HG03457 (cell line): ENCODE measurements around the gene GATB.
"Not testable (repeated sequence)": the region's sequence is repeated elsewhere in the genome, so short reads cannot be mapped to it uniquely, and the experiment has no call there.

Source experiments
- ATAC-seq: cut with Tn5 transposase; IDR thresholded peaks from one replicate; pipeline ENCODE4 v1.9.1; 2021; ENCODE audit warnings: moderate number of reproducible peaks; ENCODE audit not compliant: unreplicated experiment

The GATB gene

DNA sequence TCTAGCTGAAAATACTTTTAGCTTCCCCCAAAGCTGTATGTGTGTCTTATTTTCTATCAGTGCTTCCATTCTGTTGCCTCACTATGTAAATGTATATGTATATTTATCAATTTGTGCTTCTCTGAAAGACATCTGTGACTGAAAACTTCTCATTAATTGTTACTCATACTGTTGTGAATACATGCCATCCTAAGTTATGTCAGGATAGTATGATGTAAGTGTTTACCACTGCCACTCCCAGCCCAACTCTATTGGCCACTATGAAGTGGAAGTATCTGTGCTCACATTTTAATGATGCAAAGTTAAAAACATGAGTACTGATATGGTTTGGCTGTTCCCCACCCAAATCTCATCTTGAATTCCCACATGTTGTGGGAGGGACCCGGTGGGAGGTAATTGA is 24.4 kb downstream of the GATB start:
- ATAC-seq, result no peak

DNA sequence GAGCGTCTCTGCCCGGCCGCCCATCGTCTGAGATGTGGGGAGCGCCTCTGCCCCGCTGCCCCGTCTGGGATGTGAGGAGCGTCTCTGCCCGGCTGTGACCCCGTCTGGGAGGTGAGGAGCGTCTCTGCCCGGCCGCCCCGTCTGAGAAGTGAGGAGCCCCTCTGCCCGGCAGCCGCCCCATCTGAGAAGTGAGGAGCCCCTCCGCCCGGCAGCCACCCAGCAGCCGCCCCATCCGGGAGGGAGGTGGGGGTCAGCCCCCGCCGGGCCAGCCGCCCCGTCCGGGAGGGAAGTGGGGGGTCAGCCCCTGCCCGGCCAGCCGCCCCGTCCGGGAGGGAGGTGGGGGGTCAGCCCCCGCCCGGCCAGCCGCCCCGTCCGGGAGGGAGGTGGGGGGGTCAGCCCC is 29.1 kb downstream of the GATB start:
- not testable (repeated sequence) for ATAC-seq

DNA sequence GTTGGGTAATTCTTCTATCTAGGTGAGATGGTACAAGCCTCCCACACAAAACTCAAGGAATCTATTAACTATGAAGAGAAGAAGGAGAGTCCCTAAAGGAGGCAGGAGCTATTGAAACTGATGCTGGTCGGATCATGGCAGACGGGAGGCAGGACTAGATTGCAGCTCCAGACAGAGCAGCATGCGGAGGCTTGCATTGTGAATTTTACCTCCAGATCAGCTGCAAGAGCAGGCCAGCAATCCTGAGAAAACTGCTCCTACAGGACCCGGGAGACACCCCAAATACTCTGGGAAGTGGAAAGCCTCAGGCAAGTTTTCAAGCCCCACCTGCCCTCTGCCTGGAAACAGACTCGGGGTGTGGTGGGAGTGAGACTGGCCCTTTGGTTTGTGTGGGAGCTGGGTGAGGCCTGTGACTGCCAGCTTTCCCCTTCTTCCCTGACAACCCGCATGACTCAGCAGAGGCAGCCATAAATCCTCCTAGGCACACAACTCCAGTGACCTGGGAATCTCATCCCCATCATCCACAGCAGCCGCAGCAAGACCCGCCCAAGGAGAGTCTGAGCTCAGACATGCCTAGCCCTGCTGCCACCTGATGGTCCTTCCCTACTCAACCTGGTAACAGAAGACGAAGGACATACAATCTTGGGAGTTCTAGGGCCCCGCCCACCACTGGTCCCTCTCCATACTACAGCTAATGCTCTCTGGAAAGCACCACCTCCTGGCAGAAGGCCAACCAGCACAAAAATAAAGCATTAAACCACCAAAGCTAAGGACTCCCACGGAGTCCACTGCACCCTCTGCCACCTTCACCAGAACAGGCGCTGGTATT is 30.9 kb downstream of the GATB start:
- no peak for ATAC-seq

DNA sequence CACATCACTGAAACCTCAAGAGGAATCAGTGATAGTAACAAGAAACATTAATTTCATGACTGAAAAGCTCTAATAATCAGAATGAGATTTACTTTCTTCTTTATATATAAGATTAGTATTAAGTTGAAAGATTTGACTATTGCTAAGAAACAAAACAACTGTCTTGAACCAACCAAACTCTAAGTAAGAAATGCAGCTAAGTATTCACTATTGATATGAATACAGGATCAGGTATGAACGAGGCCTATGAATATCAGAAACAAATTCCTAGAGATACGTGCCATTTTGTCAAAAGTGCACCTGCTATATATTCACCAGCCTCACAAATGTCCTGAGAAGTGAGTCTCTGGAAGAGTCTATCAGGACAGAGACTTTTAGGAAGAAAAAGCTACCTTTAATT is 32.1 kb downstream of the GATB start:
- no peak for ATAC-seq

DNA sequence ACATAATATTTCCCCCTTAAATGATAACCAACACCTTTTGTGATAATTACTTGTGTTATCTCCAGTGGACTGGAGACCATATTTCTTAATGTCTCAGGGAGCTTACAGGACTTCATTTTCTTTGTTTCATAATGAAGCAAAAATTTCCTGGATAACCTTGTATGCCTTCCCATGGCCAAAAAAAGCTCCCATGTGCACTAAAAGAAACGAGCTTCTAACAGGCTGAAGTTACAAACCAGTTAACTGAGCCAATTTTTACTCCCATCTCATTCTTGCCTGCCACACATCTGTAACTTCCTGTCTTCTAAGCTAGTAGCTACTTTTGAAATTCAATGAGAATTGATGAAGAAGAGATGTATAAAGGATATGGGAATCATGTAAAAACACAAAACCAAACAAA is 32.8 kb downstream of the GATB start:
- ATAC-seq, result no peak

DNA sequence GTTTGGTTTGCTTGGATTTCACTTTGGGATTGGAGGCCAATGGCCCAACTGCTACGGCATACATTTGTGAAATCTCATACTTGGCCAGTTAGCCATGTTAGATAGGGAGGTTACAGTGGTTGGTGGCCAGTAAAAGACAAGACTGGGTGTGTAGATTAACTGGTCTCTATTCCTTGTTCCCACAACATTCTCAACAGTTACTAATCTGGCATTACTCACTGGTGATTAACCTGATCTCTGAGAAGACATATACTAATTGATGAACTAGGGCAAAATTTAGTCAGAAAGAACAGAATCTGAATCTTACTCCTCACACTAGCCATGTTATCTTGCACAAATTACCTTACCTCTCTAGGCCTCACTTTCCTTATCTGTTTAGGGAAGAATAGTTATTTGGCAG is 33.4 kb downstream of the GATB start:
- ATAC-seq, result no peak

DNA sequence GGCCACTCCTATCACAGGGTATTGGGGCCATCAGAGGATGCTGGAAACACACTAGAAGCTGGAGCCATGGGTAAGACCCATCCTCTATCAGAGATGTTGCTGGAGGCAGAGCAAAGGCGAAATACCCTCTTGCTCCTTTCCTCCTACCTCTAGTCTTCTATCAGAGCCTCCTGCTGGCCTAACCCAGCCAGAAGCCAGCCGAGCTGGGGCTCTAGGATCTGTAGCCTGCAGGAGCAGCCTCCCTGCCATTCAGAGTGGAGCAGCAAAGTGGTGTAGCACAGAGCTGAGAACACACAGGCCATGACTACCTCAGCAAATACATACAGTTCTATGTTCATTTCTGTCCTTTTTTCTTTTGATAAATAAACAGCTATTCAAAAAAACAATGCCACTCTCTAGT is 35.7 kb downstream of the GATB start:
- no peak for ATAC-seq

DNA sequence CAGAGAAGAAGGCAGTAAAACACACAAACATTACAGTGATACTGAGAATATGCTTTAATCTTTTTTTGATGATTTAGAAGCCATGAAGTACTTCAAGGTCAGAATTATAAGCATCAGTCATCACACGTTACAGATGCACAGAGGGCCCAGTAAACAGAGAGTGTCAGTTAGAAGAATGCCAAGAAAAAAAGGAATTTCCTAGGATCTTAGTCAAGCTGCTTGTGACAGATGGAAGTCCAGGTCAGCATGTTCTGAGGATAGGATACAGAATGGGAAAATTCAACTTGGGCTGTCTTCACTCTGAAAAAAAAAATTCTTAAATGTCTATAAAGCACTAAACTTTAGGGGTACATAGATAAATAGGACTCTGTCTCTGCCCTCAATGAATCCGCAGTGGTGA is 38.9 kb downstream of the GATB start:
- no peak for ATAC-seq

DNA sequence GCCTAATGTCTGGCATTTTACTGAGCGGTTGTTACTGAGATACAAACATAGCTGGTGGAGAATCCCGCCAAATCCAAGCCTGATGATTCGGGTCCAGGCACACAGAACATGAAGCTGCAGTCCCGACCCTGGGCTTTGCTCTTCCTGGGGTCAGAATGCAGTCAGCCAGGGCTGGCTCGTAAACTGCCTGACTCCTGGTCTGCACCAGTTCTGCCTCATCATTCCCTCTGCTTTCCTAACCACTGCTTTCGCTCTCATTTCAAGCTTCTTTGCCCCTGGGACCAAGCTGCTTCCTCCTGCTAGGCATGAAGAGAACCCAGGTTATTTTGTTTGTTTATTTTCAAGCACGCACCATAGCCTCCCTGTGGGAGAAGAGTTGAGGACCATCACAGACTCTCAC is 39.3 kb downstream of the GATB start:
- ATAC-seq, result no peak

DNA sequence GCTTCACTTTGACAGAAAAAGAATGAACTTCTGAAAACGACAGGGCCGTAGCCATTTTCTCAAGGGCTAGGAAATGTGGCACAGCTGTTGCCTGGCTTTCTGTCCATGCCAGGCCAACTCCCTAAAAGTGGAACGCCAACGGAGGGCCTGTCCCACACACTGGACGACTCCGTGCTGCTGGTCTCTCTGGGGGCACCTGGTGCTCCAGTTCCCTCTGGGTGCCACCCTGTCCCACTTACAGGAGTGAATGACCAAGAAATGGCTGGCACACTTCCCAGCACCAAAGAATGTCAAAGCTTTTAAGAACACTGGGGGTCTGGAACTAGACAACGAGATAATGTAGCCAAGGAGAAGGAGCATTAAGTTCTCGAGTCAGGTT is 40.9 kb downstream of the GATB start:
- ATAC-seq, result no peak

DNA sequence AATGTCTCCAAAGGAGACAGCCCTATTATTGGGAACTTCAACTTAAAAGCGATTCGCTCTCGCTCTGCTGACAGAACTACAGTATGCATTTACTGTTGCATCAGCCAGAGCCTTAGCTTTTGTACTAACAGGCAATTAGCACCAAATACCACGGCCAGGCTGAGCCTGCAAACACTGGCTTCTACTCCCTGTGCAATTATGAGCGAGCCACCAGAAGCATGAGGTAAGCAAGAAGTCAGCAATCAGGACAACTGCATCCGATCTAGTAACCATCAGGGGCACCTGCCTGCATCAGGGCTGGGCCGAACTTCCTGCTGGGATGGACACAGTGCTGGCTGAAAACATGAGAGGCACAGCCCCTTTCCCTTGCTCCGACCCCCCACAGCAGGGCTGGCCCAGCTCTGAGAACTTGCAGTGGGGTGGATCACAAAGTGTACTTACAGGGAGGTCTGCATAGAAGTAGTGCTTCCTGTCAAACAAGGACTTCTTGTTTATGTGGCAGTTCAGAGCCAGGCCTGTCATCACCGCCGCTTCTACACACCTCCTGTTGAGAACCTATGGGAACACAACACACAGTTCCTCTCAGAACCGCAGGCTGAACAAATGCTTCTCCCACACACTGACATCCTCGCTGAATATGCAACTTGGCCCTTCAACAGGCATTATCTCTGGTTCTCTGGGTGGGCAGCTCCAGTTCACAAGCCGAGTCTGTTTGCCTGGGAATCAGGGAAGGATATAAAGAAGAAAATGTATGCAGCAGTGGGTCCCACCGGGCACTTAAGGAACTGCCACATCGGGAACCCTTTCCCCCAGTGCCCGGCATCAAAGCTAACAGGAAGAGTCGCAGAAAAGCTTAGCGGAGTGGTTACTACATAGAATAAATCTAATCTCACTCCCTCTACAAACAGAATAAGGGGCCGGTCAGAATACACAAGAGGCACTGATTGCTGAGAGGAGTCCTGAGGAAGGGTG is 41.5 kb downstream of the GATB start:
- no peak for ATAC-seq

DNA sequence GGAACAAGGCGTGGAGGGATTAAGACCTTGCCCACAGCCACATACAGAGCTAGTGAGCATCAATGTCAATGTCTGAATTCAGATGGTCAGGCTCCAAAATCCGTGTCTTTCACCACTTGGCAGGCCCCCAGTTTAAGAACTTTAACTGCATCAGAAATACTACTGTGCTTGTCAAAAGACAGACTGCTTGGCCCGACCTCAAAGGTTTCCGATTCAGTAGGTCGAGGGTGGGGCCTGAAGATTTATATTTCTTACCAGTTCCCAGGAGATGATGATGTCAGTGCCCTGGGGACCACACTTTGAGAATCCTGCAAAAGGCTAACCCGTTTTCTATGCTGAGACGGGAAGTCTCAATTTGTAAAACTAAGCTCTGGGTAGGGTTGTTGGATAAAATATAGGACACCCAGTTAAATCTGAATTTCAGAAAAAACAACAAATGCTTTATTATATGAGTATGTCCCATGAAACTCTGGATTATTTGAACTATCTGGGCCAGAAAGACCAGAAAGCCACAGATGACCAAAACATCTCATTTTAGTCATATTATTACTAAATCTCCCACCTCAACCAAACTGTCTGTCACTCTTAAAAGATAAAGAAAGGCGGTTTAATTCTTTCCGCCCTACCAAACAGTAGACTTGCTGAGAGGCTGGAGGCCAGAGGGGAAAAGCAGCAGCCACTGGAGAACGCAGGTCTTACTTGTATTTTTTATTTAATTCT is 42.7 kb downstream of the GATB start:
- ATAC-seq, result no peak

DNA sequence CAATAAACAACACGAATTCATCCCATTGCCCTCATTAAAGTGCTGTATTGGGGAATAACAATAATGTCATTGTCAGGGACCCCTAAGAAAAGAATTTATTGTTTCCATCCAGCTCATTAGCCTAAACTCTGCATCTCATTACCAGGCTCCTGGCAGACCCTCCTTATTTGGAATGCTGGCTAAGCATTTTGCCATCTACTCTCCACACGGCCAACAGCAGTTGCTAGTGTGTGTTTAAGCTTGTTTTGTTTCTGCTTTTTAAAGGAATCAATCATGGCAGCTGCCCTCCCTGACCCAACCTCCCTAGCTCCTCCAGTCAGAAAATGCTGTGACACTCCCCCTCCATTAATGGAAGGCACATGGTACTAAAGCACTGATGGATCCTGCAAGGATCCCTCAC is 43.5 kb downstream of the GATB start:
- no peak for ATAC-seq

DNA sequence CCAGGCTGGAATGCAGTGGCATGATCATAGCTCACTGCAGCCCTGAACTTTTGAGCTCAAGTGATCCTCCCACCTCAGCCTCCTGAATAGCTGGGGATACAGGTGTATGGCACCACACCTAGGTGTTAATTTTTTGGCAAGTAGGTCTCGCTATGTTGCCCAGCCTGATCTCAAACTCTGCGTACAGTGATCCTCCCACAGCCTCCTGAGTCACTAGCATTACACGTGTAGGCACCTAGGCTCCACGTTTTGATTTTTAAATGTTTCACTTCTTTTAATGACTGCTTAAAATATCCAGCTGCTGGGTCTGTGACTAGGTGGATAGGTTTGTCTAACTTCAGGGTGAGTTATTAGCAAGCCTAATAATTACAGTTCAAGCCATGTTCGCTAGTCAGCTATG is 44.5 kb downstream of the GATB start:
- ATAC-seq, result no peak

DNA sequence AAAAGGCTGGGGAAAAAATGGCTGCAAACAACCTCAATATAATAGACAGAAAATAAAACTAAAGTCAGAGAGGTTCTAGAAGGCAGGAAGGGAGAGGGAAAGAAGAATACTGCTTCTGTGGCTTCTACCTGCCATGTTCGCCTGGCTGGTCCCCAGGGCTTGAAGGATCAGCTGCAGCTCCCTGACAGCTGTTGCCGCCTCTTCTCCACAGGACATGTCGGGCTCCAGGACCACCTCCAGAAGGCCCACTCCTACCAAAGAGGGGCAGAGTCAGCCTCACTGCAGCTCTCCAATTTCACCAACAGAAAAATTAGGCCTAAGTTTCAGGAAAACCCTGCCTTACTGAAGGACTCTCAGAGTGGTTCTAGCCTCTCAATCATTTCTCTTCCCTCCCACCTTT is 44.9 kb downstream of the GATB start:
- no peak for ATAC-seq

DNA sequence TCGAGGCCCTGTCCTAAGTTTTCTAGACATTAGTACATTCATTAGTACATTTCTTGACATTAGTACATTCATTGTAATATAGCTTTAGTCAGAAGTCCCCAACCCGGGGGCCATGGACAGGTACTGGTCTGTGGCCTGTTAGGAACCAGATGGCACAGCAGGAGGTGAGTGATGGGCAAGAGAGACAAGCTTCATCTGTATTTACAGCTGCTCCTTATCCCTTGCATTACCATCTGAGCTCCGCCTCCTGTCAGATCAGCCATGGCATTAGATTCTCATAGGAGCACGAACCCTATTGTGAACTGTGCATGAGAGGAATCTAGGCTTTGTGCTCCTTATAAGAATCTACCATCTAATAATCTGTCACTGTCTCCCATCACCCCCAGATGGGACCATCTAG is 48.0 kb downstream of the GATB start:
- ATAC-seq, result no peak

DNA sequence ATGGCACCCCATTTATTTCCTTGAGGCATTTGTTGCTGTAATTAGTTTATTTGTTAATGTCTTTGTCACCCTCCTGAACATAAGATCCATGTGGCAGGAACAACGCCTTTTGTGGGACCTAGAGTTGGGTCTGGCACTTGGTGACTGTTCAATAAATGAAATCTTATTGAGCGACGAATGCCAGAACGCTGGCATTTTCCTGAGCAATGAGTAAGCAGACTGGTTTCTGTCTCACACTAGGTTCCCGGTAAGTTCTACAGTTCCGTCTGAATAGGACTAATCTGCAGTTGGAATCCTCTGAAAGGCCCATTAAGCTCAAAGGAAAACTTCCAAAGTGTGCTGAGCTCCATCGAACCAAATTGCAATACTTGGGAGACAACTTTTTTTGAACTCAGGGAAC is 49.2 kb downstream of the GATB start:
- ATAC-seq, result no peak

DNA sequence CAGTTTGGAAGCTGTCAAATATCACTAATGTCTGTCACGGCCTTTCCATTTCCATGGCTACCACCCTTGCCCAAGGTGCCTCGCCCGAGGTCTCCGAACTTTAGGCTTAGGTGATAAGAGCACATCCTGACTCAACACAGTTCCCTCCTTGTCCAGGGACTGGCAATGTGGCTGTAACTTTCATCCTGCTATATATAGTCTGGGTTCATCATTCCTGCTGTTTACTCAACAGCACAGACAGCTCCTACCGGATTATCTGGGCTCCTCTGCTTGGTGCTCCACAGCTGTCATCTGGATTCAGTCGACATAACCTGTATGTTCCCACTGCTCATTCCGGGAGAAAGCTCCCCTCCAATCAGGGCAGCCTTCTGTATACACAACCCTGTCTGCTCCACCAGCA is 51.2 kb downstream of the GATB start:
- no peak for ATAC-seq

DNA sequence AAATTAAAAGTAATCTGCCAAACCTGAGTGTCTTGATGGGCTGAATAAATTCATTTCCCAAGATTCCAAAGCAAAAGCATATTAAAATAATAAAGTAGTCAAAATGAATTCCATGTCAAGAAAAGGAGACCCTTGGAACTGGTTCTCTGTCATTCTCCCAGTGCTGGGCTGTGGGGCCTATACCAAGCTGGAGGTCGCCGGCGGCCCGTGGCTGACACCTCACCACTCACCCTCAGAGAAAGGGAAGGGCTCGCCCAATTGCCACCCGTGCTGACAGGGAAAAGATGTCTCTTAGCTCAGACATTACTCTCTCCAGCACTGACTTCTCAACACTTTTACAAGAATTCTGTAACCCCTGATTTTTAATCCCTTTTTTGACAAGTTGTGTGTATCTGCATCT is 51.7 kb downstream of the GATB start:
- no peak for ATAC-seq

DNA sequence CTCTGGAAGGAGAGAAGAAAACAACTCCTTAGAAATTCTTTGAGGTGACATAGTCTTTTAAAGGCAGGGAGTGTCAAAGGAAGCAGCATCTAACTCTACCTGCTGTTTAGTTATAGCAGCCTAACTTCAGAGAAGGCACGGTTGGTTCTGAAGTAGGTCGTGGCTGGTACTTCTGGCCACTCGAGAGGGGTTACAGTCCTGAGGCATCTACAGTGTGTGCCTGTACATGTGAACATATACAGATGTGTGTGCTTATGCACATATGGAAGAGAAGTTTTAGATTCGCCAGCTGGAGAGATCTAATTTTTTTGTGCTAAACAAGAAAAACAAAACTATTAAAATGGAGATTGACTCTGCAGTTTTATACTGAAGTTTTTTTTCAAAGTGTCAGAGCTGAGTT is 52.7 kb downstream of the GATB start:
- no peak for ATAC-seq

DNA sequence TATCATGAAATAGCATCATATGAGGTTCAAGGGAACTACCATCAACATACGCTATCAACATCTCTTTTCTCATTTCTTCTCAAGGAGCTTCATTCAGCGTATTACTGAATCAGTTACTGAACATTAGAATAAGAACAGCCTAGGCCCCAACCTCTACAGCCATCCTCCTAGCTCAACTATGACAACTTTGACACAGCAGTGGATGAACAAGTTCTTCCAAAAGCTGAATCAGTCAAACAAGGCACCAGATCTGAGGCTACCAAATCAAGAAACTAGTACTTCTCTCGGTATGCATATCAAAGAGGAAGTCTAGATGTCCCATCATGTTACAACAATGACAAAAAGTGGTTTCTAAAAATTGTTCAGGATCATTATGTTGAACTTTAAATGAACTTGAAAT is 57.4 kb downstream of the GATB start:
- no peak for ATAC-seq

DNA sequence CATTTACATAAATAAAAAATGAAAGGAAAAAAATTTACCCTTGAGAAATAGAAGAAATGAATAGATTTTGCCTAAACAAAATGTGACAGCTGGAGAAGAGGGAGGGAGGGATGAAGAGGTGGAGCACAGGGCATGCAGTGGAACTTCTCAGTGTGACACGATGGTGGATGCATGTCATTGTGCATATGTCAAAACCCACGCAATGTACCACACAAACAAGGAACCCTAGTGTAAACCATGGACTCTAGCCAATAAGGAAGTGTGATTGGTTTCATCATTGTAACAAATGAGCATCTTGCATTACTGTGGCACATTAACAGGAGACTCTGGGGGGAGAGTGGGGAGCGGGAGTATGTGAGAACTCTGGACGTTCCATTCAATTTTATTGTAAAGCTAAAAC is 58.6 kb downstream of the GATB start:
- no peak for ATAC-seq
